Mucosa of rectum (tissue), 2 donors: Measurements from ENCODE around the gene FAT1.

Source experiments
- H3K27ac ChIP-seq, 2 donors: one replicate each; pipeline ENCODE4 v1.7.0; 2013; ENCODE audit warnings: inconsistent platforms in 2 of 2, low read depth in 2 of 2, low read length in 2 of 2
- H3K27me3 ChIP-seq, 2 donors: one replicate each; pipeline ENCODE4 v1.7.0; 2013; ENCODE audit warnings: low read length in 2 of 2; ENCODE audit not compliant: control insufficient read depth in 2 of 2, insufficient read depth in 2 of 2
- H3K36me3 ChIP-seq, 2 donors: one replicate each; pipeline ENCODE4 v1.7.0; 2013; ENCODE audit warnings: low read length in 2 of 2; ENCODE audit not compliant: control insufficient read depth in 2 of 2, insufficient read depth in 2 of 2
- H3K4me1 ChIP-seq, 2 donors: one replicate each; pipeline ENCODE4 v1.7.0; 2013; ENCODE audit warnings: low read length in 2 of 2, mild to moderate bottlenecking in 1 of 2; ENCODE audit not compliant: control insufficient read depth in 2 of 2, insufficient read depth in 2 of 2
- H3K4me3 ChIP-seq, 2 donors: one replicate each; pipeline ENCODE4 v1.7.0; 2013; ENCODE audit warnings: low read length in 2 of 2
- H3K9ac ChIP-seq, 2 donors: one replicate each; pipeline ENCODE4 v1.7.0; 2013; ENCODE audit warnings: low read length in 2 of 2, low read depth in 1 of 2, mild to moderate bottlenecking in 1 of 2
- H3K9me3 ChIP-seq, 2 donors: one replicate each; pipeline ENCODE4 v1.7.0; 2013; ENCODE audit warnings: low read length in 2 of 2; ENCODE audit not compliant: control insufficient read depth in 2 of 2
- donor health status: healthy.
- donor health status: Normal muscosa, but diverticular disease.

FAT1 gene

DNA sequence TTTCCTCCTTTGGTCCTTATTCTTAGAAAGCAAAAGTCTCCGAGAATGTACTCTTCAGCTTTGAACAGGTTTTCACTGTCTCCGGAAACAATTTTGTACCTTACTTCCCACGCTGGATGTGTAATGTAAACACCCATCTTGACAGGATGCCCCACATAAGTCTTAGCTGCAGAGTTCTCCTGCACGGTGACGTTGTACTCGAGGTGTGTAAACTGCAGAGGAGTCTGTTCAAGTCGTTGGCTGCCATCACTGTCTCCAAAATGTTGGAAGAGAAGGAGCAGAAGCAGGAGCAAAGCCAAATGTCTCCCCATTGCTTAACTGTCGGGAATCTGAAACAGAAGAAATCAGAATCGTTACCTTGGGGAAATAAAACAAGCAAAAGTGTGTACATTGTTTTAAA is 14.1 kb downstream of the FAT1 start:
- H3K9me3 ChIP-seq, result no peaks in the 10 kb centered on the region
- H3K4me3 ChIP-seq, result no peak overlapping the region
- peaks cover 19 to 37% of the 10 kb centered on the region in 2 donors for H3K4me1 ChIP-seq
- H3K27me3 ChIP-seq, result no peaks in the 10 kb centered on the region
- H3K9ac ChIP-seq, result no peak overlapping the region
- H3K36me3 ChIP-seq, result peaks cover 30% of the 10 kb centered on the region in 2 donors
- no peak overlapping the region for H3K27ac ChIP-seq

- no peaks in the 10 kb centered on the region for H3K9me3 ChIP-seq
- H3K4me3 ChIP-seq, result no peak overlapping the region
- peak overlapping the region; percentile 76 to 77 for H3K27ac ChIP-seq
- peaks cover 30% of the 10 kb centered on the region in 2 donors for H3K36me3 ChIP-seq
- peak overlapping the region in 1 of 2 donors; percentile 10 for H3K9ac ChIP-seq
- peaks cover 20 to 43% of the 10 kb centered on the region in 2 donors for H3K4me1 ChIP-seq
- H3K27me3 ChIP-seq, result no peaks in the 10 kb centered on the region
These were observed 15.1 kb downstream of the FAT1 start for GRCh38 chr4:186708554-186708953.

GRCh38 chr4:186707996-186708395 is 15.7 kb downstream of the FAT1 start:
- no peaks in the 10 kb centered on the region for H3K27me3 ChIP-seq
- H3K4me1 ChIP-seq, result peaks cover 23 to 48% of the 10 kb centered on the region in 2 donors
- H3K36me3 ChIP-seq, result peaks cover 30 to 32% of the 10 kb centered on the region in 2 donors
- H3K9ac ChIP-seq, result peak overlapping the region in 1 of 2 donors; percentile 10
- peak overlapping the region; percentile 76 to 77 for H3K27ac ChIP-seq
- no peaks in the 10 kb centered on the region for H3K9me3 ChIP-seq
- peak overlapping the region in 1 of 2 donors; percentile 23 for H3K4me3 ChIP-seq

DNA sequence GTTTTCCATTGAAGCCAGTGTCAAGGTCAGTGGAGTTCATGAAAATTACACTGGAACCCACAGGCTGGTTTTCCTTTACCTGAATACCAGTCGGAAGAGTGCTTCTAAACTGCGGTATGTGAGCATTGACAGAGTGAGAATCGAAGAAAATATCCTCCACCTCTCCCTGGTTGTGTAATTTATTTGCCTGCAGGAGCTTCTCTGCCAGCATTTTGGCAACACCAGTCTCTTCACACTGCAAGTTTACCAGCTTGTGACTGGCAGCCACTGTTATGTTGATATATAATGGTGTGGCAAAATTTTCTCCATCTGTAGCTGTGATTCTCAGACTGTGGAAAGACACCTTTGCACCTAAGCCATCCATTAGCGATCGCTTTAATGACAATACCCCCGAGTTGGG is 16.1 kb downstream of the FAT1 start:
- Histone ChIP-seq H3K9ac (peak overlapping the region in 1 of 2 donors; percentile 15), H3K36me3 (peaks cover 30 to 32% of the 10 kb centered on the region in 2 donors), H3K9me3 (no peaks in the 10 kb centered on the region), H3K4me1 (peaks cover 23 to 52% of the 10 kb centered on the region in 2 donors), H3K4me3 (no peak overlapping the region), H3K27ac (peak overlapping the region; percentile 54 to 76), H3K27me3 (no peaks in the 10 kb centered on the region)

DNA sequence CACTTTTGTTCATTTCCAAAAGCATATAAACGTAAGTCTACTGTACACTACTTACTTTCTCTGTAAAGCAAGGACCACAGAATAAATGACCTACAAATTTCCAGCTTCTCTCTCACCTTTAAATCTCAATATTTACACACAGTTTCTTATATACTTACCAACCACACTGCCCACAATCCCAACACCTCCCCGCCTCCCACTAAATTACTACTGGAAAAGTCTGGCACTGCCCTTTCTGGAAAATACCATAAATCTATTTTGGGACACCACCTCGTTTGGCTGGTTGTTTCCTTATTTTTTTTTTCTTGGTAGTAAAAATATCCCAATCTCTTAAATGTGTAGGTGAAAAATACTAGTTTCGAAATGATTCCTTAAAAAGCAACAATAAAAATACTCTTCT is 19.6 kb downstream of the FAT1 start:
- H3K9ac ChIP-seq, result peak overlapping the region in 1 of 2 donors; percentile 41
- H3K27me3 ChIP-seq, result no peaks in the 10 kb centered on the region
- H3K4me3 ChIP-seq, result no peak overlapping the region
- no peaks in the 10 kb centered on the region for H3K9me3 ChIP-seq
- H3K4me1 ChIP-seq, result peaks cover 36 to 74% of the 10 kb centered on the region in 2 donors
- peaks cover 24 to 26% of the 10 kb centered on the region in 2 donors for H3K36me3 ChIP-seq
- H3K27ac ChIP-seq, result peak overlapping the region; percentile 25 to 26

DNA sequence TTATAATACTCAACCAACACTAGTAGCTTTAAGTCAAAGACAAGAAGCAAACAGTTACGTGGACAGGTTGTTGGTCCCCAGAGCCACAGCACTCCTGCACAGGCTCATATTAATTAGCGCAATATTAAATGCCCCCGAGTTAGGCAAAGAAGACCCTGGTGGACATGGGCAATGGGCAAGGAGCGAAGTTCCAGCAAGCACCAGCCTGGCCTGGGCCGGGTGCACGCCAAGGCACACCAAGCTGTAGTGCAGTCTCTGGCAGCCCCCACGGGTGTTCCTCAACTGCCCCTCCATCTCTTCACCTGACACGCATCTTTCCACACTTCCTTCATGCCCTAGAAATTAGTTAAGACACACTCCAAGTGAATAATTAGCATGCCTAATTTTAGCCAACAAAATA is 20.1 kb downstream of the FAT1 start:
- H3K9ac ChIP-seq, result peak overlapping the region in 1 of 2 donors; percentile 41
- peaks cover 21% of the 10 kb centered on the region in 2 donors for H3K36me3 ChIP-seq
- no peaks in the 10 kb centered on the region for H3K9me3 ChIP-seq
- peaks cover 31 to 68% of the 10 kb centered on the region in 2 donors for H3K4me1 ChIP-seq
- H3K27me3 ChIP-seq, result no peaks in the 10 kb centered on the region
- H3K27ac ChIP-seq, result peak overlapping the region; percentile 25 to 26
- H3K4me3 ChIP-seq, result no peak overlapping the region

DNA sequence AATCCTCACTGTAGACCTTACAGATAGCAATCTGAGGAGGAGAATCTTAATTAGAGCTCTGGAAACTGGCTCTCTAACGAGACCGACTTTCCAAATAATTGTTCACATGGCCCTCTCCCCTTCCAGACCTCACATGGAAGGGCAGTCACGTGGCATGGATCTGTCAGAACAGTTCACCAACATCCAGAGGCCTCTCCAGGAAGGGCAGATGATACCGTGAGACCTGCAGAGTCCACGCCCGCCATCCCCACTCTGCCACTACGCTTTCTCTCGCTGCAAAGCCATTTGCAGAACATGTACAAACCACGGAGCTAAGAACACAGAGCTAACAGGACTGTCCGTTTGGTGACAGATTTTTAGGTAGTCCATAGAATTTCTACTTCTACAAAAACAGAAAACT is 20.7 kb downstream of the FAT1 start:
- no peak overlapping the region for H3K9ac ChIP-seq
- peaks cover 30 to 63% of the 10 kb centered on the region in 2 donors for H3K4me1 ChIP-seq
- H3K36me3 ChIP-seq, result peaks cover 20 to 24% of the 10 kb centered on the region in 2 donors
- H3K27me3 ChIP-seq, result no peaks in the 10 kb centered on the region
- no peak overlapping the region for H3K27ac ChIP-seq
- no peak overlapping the region for H3K4me3 ChIP-seq
- H3K9me3 ChIP-seq, result no peaks in the 10 kb centered on the region

DNA sequence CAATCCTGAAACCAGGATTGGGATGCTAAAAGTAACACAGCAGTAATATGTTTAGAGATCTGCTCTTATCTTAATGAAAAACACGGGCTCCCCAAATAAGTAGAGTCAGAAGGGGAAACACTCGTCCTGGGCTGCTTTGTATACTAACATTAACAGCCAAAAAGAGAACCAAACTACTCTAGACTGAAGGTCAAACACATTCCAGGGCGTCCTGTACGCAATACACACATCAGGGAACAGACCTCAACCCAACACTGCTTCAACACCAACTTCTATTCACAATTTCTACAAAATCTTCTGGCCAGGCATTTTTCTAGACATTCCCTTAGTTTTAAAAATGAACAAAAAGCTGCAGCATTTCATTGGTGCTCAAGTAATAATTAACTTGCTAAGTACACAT is 21.4 kb downstream of the FAT1 start:
- no peak overlapping the region for H3K27ac ChIP-seq
- H3K36me3 ChIP-seq, result peaks cover 15 to 24% of the 10 kb centered on the region in 2 donors
- no peak overlapping the region for H3K4me3 ChIP-seq
- no peak overlapping the region for H3K9ac ChIP-seq
- H3K27me3 ChIP-seq, result no peaks in the 10 kb centered on the region
- H3K9me3 ChIP-seq, result no peaks in the 10 kb centered on the region
- peaks cover 25 to 56% of the 10 kb centered on the region in 2 donors for H3K4me1 ChIP-seq

- H3K4me3 ChIP-seq, result no peak overlapping the region
- H3K36me3 ChIP-seq, result peaks cover 15 to 23% of the 10 kb centered on the region in 2 donors
- no peak overlapping the region for H3K9ac ChIP-seq
- H3K9me3 ChIP-seq, result no peaks in the 10 kb centered on the region
- H3K27ac ChIP-seq, result peak overlapping the region in 1 of 2 donors; percentile 39
- no peaks in the 10 kb centered on the region for H3K27me3 ChIP-seq
- peaks cover 20 to 51% of the 10 kb centered on the region in 2 donors for H3K4me1 ChIP-seq
These were observed 21.9 kb downstream of the FAT1 start for GRCh38 chr4:186701788-186702187.

- Histone ChIP-seq H3K4me3 (no peak overlapping the region), H3K9ac (no peak overlapping the region), H3K27ac (peak overlapping the region; percentile 30 to 39)
These were observed 22.4 kb downstream of the FAT1 start for GRCh38 chr4:186701273-186701672.

More at GRCh38 chr4:186701273-186701672, 22.4 kb downstream of the FAT1 start:
- H3K4me1 ChIP-seq, result peaks cover 17 to 50% of the 10 kb centered on the region in 2 donors
- H3K9me3 ChIP-seq, result no peaks in the 10 kb centered on the region
- H3K36me3 ChIP-seq, result peaks cover 10 to 18% of the 10 kb centered on the region in 2 donors
- no peaks in the 10 kb centered on the region for H3K27me3 ChIP-seq
